Hematopoietic multipotent progenitor cell (in vitro differentiated cells): ENCODE results near the gene SBK1. TPM values are rescaled to one million over a fixed set of nuclear protein-coding genes. Genes with fewer than 3 reads are reported as not detected.

Experiments used
- DNase-seq, 3 donors: peaks; one replicate each; pipeline ENCODE4 v3.0.0-alpha.2; 2011 to 2015; ENCODE audit warnings: low read depth in 2 of 3, low spot score in 2 of 3
- total RNA-seq: library from RNA; depleted of rRNA; stranded (reverse); fragments of >200 nt; gene quantifications from one replicate; pipeline ENCODE4 v1.2.3, GENCODE V29; 2012

Gene SBK1
- total RNA-seq, 1 donor = 1.1 TPM

DNA sequence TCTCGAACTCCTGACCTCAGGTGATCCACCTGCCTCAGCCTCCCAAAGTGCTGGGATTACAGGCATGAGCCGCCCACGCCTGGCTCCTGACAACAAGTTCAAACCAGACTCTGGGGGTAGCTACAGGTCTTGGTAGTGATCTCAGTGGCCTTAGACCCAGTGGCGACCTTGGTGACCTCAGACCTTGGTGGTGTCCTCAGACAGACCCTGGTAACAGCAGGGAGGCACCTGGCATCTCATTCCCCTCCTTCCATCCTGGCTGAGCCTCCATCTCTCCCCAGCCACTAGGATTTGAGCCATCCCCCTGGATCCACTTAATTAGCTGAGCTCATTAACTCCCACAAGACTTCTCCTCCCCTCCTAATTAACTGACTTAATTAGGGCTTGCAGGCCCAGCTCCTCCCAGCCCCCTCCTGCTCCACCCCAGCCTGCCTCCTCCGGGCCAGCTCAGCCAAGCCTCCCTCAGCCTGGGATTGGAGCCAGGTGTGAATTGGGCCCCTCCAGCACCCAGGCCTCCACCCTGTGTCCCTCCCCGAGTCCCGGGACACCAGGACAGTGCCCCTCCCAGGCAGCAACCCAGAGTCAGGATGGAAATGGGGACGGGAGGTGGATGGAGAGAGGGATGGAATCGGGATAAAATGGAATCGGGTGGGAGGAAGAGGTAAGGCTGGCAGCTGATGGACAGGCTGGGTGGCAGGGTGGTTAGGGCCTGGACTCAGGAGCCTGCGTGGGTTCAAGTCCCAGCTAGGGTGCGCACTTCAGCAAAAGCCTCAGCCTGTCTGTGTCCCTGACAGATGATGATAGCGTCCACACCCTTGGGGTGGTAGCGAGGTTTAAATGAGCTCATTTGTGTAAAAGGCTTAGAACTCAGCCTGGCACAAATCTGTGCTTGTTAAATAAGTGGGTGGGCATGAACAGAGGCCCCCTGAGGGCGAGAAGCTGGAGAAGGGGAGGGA, 11.2 kb upstream of the SBK1 start:
- no peak for DNase-seq

DNA sequence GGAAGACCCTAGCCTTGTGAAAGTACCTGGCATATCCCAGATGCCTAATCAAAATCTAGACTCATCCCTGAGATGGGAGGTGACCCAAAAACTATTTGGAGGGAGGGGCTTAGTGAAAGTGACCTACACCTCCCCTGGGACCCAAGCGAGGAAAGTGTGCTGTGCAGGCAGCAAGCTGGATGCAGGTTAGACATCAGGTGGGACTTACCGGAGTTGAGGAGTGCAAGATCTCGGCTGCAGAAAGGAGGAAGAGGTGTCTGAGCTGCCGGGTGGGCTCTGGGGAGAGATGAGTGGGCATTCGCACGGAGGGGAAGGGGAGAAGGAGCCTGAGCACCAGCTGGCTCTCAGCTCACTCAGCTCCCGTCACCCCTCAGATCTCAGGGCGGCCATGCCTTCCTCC, 10.3 kb upstream of the SBK1 start:
- no peak for DNase-seq

DNA sequence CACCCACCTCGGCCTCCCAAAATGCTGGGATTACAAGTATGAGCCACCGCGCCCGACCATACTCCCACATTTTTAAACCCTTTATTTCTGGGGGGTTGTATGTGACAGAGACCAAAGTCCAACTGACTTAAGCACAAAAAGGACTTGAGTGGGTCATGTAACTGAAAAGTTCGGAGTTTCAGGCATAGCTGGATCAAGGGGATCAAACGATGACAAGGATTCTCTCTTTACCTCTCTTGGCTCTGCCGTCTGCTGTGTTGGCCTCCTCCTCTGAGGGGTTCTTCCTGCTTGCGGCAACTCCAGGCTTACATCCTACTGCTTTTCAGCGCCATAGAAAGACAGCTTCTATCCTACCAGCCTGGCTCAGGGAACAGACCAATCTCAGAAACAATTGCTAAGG, 9.2 kb upstream of the SBK1 start:
- DNase-seq = no peak

DNA sequence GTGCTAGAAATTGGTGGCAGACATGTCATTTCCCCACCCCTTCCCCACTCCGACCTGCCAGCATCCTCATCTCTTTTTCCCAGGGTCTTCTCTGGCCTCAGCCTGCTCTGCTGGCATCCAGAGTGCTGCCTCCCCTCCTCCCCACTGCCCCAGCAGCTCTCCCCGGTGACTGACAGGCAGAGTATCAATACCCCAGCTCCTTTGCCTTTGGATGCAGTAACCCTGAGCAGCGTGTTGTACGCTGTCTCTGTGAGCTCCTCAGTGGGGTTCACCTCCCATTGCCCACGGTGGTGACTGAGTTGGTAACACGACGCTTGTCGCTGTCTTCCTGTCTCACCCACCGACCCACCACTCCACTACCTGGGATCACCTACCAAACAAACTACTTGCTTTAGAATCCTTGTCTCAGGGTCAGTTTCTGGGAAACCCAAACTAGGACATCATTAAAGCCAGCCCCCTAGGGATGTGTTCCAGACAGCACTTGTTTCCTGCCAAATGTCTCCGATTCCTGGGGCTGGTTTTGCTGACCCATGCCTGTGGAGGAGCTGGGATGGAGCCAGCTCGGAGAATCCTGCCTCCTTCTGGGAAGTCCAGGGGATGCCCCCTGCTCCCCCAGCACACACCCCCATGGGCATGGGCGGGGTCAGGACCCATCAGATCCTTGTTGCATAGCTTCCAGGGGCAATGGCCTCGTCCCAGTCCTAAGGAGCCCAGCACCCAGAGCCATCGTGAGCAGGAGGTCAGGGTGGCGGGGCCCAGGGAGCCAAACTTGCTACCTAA, 8.3 kb upstream of the SBK1 start:
- DNase-seq = no peak

DNA sequence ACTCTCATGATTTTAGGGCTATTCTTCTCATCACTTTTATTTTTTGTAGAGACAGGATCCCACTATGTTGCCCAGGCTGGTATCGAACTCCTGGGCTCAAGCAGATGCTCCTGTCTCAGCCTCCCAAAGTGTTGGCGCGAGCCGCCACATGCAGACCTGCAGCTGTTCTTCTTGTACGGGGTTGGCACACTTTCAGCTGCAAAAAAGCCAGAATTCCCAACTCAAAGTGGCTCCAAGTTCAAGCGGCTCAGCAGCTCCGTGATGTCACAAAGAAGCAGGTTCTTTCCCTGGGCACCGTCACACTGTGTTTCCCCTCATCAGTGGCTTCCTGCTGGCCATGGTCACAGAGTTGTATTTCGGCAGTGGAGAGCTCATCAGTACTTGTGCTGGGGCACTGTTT, 6.7 kb upstream of the SBK1 start:
- DNase-seq = no peak

DNA sequence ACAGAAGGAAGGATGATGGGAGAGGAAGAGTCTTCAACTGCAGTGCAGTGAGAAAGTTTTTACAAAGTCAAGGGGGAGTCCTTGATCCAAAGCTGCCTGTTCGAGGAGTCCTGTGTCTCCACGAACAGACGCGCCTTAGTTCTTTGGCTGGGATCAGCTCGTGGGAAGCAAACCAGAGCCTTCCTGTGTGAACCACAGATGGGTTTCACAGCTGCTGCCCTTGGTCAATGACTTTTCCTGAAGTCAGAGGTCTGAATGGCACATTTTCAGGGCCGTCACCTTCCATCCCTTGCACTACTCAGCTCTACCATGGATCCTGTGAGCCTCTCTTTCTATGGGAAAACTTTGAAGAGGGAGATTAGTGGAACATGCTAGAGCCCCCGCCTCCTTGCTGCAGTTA, 4.2 kb upstream of the SBK1 start:
- DNase-seq = no peak

DNA sequence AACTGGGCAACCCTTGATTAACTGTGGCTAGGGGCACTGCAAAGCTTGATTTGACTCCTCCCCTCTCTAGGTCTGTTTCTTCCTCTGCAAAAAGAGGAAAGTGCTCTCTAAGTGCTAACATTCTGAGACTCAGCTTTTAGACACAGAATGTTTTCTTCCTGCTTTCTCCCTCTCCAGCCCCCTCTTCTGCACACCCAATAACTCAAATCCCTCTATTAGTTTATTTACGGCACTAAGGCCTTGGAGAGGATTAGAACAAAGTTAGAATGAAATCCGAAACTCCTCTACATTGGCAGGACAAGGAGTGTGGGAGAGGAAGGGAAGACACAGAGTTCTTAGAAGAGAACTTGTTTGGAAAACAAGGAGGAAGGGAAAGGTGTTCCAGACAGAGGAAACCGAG, 3.3 kb upstream of the SBK1 start:
- DNase-seq = peak in 1 of 3 donors; percentile 35

DNA sequence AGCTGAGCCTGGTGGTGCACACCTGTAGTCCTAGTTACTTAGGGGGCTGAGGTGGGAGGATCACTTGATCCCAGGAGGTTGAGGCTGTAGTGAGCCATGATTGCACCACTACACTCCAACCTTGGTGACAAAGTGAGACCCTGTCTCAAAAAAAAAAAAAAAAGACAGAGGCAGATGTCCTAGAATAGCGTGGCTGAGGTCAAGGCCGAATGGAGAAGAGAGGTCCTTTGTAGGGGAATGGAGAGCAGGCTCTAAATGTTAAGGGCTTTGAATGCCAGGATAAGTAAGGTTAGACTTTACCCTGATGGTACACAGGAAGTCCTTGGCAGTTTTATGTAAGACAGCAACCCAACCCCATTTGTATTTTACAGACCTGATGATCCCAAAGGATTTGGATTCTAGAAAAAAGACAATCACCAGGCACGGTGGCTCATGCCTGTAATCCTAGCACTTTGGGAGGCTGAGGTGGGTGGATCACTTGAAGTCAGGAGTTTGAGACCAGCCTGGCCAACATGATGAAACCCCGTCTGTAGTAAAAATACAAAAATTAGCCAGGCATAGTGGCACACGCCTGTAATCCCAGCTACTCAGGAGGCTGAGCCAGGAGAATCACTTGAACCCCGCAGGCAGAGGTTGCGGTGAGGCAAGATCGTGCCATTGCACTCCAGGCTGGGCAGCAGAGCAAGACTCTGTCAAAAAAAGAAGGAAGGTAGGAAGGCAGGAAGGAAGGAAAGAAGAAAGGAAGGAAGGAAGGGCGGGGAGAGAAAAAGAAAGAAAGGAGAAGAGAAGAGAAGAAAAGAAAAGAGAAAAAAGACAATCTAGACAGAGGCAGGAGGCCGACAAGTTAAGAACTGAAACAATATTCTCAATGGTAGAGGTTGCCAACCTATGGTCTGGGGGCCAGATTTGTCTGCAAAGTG, 2.1 kb upstream of the SBK1 start:
- DNase-seq = no peak

DNA sequence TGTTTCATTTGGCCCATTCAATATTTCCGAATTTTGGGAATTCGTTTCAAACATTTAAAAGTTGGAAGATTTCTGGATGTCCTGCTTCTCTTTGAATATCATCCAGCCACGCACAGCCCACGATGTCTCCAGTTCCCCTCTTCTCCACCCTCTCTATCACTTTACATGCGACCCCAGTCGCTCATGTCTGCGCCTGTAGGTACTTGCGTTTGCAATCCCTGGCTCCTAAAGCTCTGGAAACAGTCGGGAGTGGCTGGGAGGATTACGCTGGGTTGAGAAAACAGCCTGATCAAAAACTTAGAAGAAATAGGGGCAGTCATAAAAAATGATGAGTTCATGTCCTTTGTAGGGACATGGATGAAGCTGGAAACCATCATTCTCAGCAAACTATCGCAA, 1.5 kb upstream of the SBK1 start:
- no peak for DNase-seq

DNA sequence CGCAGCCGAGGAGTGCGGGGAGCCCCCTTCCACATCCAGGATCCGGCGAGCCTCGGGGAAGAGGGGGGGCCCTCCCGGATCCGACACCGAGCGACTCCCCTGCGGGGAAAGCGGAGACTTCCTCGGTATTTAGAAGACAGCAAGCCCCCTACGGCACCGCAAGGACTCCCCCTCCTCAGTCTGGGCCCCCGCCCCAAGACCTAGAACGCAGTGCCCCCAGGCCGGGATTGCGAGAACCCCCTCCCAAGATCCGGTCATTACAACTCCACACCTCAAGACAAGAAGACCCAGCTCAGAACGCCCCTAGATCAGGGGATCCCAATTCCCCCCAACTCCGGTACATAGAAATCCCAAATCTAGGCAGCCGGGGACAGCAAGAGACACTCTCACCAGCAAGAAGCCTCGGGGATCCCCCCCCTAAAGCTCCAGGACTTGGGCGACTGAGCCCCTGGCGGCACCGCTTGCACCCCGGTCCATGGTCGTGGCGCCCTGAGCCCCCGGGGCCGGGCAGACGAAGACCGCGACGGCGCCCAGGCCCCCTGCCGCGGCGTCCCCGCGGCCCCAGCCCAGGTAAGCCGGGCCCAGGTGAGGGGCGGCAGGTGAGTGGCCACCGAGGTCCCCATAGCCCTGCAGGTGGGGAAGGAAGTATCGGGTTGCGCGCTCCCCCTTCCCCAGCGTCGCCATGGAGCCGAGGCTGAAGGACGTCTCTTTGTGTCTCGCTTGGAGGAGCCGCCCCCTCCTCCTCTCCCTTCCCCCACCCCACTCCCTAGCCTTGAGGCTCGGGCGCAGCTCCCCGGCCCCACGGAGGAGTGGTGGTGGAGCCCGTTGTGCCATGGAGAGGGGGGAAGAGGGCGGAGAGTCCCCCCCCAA, 641 bp downstream of the SBK1 start:
- peak in 1 of 3 donors; percentile 36 for DNase-seq

DNA sequence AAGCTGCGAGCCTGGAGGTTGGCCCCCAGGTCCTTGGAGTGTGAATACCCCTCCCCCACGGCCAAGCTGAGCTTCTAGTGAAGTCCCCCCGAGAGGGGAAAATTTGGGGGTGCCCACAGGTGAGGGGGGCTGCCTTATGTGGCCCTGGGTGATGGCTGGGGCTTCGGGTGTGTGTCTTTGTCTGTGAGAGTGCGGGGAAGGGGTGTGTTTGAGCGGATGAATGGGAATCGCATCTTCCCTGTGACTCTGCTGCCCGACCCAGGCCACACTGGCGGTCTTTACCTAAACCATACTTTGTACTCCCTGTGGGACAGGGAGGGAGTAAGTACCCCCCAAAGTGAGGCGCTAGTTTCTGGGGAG, 1.3 kb downstream of the SBK1 start:
- DNase-seq = no peak

DNA sequence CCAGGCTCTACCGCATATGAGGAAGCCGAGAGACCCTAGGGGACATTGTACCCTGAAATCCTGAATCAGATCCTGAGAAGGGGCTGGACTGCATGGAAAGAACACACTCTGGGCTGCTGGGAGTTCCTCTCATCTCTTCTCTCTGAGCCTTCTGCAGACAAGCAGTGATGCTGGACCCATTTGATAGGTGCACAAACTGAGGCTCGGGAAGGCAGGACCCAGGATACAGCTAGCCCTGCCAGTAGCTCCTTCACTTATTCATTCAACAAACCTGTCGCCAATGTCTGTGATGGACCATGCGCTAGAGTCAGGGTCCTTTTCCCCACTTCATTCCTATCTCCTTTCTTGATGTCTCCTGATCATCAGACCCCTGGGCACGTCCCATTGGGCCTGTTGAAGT, 1.9 kb downstream of the SBK1 start:
- no peak for DNase-seq

DNA sequence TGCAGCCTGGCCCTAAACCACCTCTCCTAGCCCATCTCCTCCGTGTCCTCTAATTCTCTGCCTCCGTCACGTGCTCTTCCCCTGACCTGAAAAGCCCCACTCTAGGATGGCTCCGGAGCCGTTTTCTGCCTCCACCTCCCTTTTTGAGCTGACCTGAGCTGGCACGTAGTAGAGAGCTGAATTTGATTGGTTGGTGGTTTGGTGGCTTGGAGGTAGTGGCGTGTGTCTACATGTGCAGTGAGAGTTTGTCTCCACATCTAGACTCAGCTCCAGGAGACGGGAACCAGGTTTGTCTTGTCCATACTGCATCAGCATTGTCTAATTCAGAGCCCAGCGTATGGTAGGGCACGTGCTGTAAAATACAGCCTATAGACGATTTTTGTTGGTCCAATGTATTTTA, 3.0 kb downstream of the SBK1 start:
- DNase-seq = no peak

DNA sequence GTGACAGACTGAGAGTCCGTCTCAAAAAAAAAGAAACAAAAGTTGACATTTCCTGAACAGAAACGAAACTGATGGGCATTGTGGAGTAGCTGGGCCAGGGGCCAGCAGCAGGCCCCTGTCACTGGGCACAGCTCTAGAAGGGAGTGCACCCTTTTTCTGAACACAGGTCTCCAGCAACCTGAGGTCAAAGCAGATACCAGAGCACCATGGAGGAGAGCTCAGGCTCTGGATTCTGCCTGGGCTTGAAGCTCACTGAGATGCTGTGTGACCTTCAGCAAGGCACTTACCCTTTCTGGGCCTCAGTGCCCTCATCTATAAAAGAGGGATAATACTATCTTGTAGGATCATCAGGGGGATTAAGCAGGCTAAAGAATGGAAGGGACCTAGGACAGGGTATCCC, 5.0 kb downstream of the SBK1 start:
- DNase-seq = no peak

DNA sequence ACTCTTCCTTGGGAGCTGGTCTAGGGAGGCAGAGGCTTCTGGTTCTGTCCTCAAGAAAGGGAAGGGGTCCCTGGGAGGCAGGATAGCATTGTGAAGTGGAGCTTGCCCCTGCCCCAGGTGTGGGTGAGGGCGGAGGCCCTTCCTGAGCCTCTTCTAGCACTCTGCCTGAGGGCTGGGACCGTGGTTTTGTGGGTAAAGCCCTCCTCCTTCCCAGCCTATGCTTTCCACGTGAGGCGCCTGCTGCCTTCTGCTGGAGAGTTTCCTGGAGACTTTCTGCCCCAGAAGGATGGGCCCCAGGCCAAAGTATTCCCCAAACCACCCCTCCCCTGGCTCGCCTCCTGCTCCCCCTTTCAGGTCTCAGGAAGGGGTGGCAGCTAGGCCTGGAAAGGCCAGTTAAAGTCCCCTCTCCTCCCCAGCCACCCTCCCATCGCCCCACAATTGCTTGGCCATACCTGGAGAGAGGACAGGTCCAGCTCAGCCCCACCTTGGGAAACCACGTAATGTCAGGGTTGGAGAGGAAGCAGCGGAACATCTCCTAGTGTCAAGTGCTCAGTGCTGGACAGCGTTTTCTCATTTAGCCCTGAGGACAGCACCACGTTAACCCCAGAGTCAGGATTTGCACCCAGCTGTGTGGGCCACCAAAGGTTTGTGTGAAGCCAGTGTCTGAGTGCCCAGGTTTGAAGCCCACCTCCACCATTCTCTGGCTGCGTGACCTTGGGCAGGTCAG, 5.6 kb downstream of the SBK1 start:
- DNase-seq = no peak

DNA sequence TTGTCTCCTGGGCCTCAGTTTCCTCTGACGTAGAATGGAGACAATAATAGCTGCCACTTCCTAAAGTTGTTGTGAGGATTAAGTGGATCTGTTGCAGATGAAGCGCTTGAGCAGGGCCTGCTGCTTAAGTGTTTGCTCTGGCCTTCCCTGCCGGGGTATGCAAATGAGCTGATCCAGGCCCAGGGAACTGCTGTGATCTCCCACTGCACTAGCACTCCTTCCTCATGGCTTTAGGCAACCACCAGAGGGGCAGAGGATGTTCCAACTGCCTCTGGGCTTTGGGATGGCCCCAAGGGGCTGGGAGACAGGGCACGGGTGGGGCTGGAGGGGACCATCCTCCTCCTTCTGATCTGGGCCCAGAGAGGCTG, 6.2 kb downstream of the SBK1 start:
- DNase-seq = no peak

DNA sequence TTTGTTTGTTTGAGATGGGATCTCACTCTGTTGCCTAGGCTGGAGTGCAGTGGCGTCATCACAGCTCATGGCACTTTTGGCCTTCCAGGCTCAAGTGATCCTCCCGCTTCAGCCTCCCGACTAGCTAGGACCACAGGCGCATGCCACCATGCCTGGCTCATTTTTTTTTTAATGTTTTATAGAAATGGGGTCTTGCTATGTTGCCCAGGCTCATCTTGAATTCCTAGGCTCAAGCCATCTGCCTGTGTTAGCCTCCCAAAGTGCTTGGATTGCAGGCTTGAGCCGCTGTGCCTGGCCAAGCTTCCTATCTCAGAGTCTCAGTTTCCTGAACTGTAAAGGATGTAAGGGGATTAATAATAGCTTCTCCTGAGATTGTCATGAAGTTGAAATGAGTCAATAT, 8.0 kb downstream of the SBK1 start:
- no peak for DNase-seq

DNA sequence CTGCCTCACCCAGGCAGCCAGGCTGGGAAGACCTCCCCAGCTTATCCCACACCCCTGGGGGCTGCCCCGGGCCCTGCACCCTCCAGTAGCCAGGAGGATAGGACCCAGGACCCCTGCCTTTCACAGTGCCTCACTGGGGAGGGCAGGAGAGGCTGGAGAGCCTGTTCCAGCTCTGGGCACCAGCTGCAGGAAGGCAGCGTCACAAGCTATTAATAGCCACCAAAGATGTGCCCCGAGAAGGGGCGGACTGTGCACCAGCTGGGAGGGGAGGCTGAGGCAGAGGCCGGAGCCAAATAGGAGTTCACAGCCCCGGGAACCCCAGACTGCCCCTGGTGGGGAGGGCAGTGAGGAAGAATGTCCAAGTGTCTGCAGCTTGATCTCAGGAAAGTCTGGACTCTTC, 8.8 kb downstream of the SBK1 start:
- DNase-seq = no peak

DNA sequence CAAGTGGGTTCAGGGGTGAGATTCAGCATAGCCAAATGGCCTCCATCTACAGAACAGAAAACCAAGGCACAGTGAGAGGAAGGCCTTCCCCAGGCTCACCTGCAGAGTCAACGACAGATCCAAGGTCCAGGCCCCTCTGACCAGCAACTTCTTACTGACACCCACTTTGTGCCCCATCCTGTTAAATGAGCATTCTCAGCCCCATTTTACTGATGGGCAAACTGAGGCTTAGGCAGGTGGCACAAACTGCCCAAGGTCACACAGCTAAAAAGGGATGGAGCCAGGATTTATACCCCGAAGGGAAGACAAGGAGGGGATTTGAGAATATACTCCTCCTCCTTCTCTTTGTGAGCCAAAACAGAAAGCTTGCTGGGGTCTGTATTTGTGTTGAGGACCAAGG, 9.3 kb downstream of the SBK1 start:
- DNase-seq = no peak

DNA sequence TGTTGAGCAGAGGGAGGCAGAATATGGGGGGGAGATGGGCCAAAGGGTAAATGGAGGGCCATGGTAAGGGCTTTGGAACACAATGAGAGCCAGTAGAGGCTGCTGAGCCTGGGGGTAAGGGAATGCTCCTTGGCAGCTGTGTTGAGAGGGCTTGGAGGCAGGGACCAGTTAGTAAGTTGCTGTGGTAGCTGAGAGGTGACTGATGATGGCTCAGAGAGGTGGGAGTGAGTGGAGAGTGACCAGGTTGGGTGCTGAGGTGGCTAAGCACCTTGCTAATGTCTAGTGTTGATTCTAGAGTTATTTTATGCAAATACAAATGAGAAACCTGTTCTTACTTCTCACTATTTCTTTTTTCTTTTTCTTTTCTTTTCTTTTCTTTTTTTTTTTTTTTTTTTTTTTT, 10.8 kb downstream of the SBK1 start:
- DNase-seq = no peak
